ENCODE results near the gene PLXNA4. TPM values are rescaled to one million over a fixed set of nuclear protein-coding genes. Genes with fewer than 3 reads are reported as not detected.

The PLXNA4 gene
- total RNA-seq, 1 experiment from 2014 or later, result not detected

GRCh38 chr7:132521423-132521822 lies 54.8 kb downstream of the PLXNA4 start (continued):
- TF ChIP-seq YY1 (IDR thresholded peaks at IDR 0.05; ENCODE audit: extremely low read depth, insufficient replicate concordance, low read depth, low read length) (no peak), FOSL1 (IDR thresholded peaks at IDR 0.05; ENCODE audit: low read depth) (no peak), POLR2A (IDR thresholded peaks at IDR 0.05; ENCODE audit: borderline replicate concordance, extremely low read depth, insufficient read depth, insufficient read length) (no peak), ZFX (IDR thresholded peaks at IDR 0.05) (no peak)

GRCh38 chr7:132520591-132521280 lies 55.5 kb downstream of the PLXNA4 start:
- H3K4me3 ChIP-seq (replicated peaks in 1 of 2; ENCODE audit: low read depth in 1 of 2, low read length in 2 of 2), result no peak overlapping the region
- H3K36me3 ChIP-seq (ENCODE audit: control insufficient read depth in 1 of 2, insufficient read depth in 2 of 2, low read length in 2 of 2), result no peaks in the 10 kb centered on the region
- no peak overlapping the region for H2AFZ ChIP-seq (ENCODE audit: low read depth, low read length, poor library complexity, severe bottlenecking)
- no peaks in the 10 kb centered on the region for H3K9me3 ChIP-seq (ENCODE audit: control insufficient read depth in 1 of 2, insufficient read depth in 1 of 2, low read depth in 1 of 2, low read length in 2 of 2)
- no peak overlapping the region for H3K27ac ChIP-seq (ENCODE audit: low read depth, low read length)
- H3K4me1 ChIP-seq (ENCODE audit: control insufficient read depth in 1 of 2, insufficient read depth in 2 of 2, low read length in 2 of 2), result peaks cover 3% of the 10 kb centered on the region in 2 experiments; a peak in 2 of 4 replicates
- DNase-seq (ENCODE audit: low read depth, low spot score) (no peak), ATAC-seq (no peak)
- no peaks in the 10 kb centered on the region for H4K20me1 ChIP-seq (ENCODE audit: insufficient read depth)
- TF ChIP-seq CBX3 (IDR thresholded peaks at IDR 0.05; ENCODE audit: low read depth), result no peak
- TF ChIP-seq EZH2 (IDR thresholded peaks at IDR 0.05), result no peak
- H3K9ac ChIP-seq (ENCODE audit: low read length), result no peak overlapping the region
- no TSS peak for BruUV-seq (replicated peaks)
- intact Hi-C loops (cut with micrococcal nuclease), result no loop called here
- no peak overlapping the region for H3K4me2 ChIP-seq (ENCODE audit: low read length)
- no peaks in the 10 kb centered on the region for H3K79me2 ChIP-seq (ENCODE audit: insufficient read depth, low read length)
- ChIA-PET CTCF (no interaction called here), POLR2A (no interaction called here), RAD21 (ENCODE audit: low non-redundant PET in 1 of 2, low total read pairs in 2 of 2, uncharacterized antibody in 2 of 2, unreplicated experiment in 2 of 2) (no interaction called here)
- H3K9me2 ChIP-seq (ENCODE audit: insufficient read depth), result no peaks in the 10 kb centered on the region
- peaks cover 9% of the 10 kb centered on the region for H3K27me3 ChIP-seq (ENCODE audit: insufficient read depth, low read length)

- no peak overlapping the region for H3K4me3 ChIP-seq (replicated peaks in 1 of 2; ENCODE audit: low read depth in 1 of 2, low read length in 2 of 2)
- ChIA-PET POLR2A (no interaction called here), RAD21 (ENCODE audit: low non-redundant PET in 1 of 2, low total read pairs in 2 of 2, uncharacterized antibody in 2 of 2, unreplicated experiment in 2 of 2) (no interaction called here), CTCF (no interaction called here)
- ATAC-seq (no peak), DNase-seq (ENCODE audit: low read depth, low spot score) (no peak)
- no peaks in the 10 kb centered on the region for H3K79me2 ChIP-seq (ENCODE audit: insufficient read depth, low read length)
- H3K27ac ChIP-seq (ENCODE audit: low read depth, low read length), result no peak overlapping the region
- no peaks in the 10 kb centered on the region for H3K36me3 ChIP-seq (ENCODE audit: control insufficient read depth in 1 of 2, insufficient read depth in 2 of 2, low read length in 2 of 2)
- no TSS peak for BruUV-seq (replicated peaks)
- H3K4me2 ChIP-seq (ENCODE audit: low read length), result no peak overlapping the region
- H3K9me3 ChIP-seq (ENCODE audit: control insufficient read depth in 1 of 2, insufficient read depth in 1 of 2, low read depth in 1 of 2, low read length in 2 of 2), result no peaks in the 10 kb centered on the region
- no peaks in the 10 kb centered on the region for H3K9me2 ChIP-seq (ENCODE audit: insufficient read depth)
- peaks cover 1% of the 10 kb centered on the region; the same call in 1 of the 2 replicates for H3K27me3 ChIP-seq (ENCODE audit: insufficient read depth, low read length)
- H3K4me1 ChIP-seq (ENCODE audit: control insufficient read depth in 1 of 2, insufficient read depth in 2 of 2, low read length in 2 of 2), result peaks cover 3% of the 10 kb centered on the region in 2 experiments; a peak in 2 of 4 replicates
- H4K20me1 ChIP-seq (ENCODE audit: insufficient read depth), result no peaks in the 10 kb centered on the region
- H2AFZ ChIP-seq (ENCODE audit: low read depth, low read length, poor library complexity, severe bottlenecking), result no peak overlapping the region
- intact Hi-C loops (cut with micrococcal nuclease), result no loop called here
- H3K9ac ChIP-seq (ENCODE audit: low read length), result no peak overlapping the region
- TF ChIP-seq ZBTB33 (IDR thresholded peaks at IDR 0.05; ENCODE audit: extremely low read depth, insufficient replicate concordance, low read length) (no peak), JUND (IDR thresholded peaks at IDR 0.05) (no peak), YY1 (IDR thresholded peaks at IDR 0.05; ENCODE audit: extremely low read depth, insufficient replicate concordance, low read depth, low read length) (no peak), POLR2A (IDR thresholded peaks at IDR 0.05; ENCODE audit: borderline replicate concordance, extremely low read depth, insufficient read depth, insufficient read length) (no peak), SP1 (IDR thresholded peaks at IDR 0.05; ENCODE audit: low read depth) (no peak), ZFX (IDR thresholded peaks at IDR 0.05) (no peak), REST (IDR thresholded peaks at IDR 0.05; ENCODE audit: low read depth) (no peak), MAX (IDR thresholded peaks at IDR 0.05) (no peak), FOSL1 (IDR thresholded peaks at IDR 0.05; ENCODE audit: low read depth) (no peak), CEBPB (IDR thresholded peaks at IDR 0.05; ENCODE audit: low read depth) (no peak), RAD21 (IDR thresholded peaks at IDR 0.05; ENCODE audit: low read depth) (no peak)
Measured at GRCh38 chr7:132519936-132520335, 56.3 kb downstream of the PLXNA4 start.
